GM19324 (cell line): ENCODE measurements around the gene NOS2.

ENCODE experiments used
- ATAC-seq: cut with Tn5 transposase; IDR thresholded peaks from one replicate; pipeline ENCODE4 v1.9.1; 2021; ENCODE audit warnings: mild to moderate bottlenecking, moderate library complexity; ENCODE audit not compliant: unreplicated experiment, low FRiP score

Gene NOS2

DNA sequence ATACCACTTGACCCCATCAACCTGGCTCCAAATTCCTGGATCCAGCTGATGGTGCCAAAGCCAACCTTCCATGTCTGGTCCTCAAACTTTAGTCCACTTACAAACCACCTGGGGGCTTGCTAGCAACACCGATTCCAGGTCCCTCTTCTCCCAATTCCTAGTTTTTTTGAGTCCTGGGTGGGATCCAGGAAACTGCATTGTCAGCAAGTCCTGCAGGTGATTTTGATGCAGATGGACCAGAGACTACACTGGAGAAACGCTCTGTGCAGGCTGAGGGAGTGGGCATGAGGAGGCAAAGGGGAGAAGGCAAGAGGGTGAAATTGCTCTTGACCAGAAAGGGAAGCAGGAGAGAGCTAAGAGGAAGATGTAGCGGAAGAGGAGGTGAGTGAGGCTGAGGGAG lies 21.0 kb upstream of the NOS2 start:
- ATAC-seq, result no peak

DNA sequence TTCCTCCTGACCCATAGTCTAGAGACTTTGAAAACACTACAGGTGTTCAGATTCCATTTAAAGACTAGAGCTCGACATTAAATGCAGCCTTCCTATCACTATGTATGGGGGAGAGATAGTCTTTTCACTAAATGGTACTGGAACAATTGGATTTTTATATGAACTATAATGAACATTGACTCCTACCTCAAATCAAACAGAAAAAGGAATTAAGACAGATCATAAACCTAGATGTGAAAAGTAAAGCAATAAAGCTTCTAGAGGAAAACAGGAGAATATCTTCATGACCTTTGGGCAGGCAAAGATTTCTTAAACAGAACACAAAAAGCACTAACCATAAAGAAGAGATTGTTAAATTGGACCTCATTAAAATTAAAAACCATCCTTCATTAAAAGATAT lies 18.8 kb upstream of the NOS2 start:
- ATAC-seq, result no peak

DNA sequence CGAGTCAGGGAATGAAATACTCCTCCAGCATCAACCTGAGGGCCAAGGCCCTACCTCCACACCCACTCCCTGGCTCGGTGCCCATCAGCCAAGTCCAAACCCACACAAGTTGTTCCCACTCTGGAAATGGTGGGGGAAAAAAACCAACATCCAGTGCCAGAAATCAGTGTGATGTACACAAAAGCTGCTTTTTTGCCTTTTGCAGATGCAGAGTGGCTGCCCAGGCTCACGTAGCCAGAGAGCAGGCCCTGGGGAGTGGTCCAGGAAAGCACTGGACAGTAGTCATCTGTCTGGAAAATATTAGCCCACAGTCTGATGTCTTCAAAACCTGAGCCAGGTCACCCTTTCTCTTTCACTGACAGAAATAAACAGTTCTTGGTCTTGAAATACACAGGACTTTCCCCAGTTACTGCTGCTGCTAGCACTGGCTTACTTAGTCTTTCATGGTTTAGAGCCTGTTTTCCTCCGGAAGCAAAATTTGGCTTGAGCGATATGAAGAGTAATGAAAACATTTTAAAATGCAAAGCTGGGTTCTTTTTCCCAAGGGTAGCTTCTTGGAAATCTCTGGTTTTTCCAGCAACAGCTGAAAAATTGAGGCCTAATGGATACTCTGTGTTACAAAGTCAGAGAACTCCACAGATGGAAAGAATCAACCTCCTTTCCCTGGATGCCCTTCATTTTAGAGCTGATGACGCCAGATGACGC lies 18.2 kb upstream of the NOS2 start:
- ATAC-seq, result no peak

DNA sequence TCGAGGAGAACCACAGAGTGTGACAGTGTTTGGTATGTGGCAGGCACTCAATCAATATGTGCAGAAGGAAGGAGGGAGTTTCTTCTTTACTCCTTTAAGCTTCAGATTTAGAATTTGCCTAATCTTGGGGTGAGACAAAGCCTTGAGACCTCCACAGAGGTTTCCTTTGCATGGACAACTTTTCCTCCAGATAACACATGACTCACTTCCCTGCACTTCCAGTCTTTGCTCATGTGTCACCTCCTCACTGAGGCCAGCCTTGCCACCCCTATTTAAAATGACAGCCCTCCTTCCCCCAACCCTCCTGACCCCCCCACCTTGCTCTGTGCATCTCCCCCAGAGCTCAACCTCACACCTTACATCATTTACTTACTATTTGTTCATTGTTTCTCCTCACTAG lies 17.4 kb upstream of the NOS2 start:
- ATAC-seq, result no peak

DNA sequence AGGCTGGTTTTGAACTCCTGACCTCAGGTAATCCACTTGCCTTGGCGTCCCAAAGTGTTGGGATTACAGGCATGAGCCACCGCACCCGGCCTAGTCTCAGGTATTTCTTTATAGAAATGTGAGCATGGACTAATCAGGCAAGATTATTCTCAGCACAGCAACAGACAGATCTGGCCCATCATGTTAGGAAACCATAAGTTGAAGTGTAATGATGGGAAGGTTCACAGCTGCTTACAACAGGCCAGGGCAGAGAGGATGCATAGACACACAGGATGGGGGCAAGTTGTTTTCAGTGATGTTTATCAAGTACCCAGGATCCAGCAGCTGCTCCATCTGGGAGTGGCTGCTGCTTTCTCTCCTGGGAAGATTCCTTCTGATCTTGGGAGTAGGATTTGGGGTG lies 16.6 kb upstream of the NOS2 start:
- ATAC-seq, result no peak

DNA sequence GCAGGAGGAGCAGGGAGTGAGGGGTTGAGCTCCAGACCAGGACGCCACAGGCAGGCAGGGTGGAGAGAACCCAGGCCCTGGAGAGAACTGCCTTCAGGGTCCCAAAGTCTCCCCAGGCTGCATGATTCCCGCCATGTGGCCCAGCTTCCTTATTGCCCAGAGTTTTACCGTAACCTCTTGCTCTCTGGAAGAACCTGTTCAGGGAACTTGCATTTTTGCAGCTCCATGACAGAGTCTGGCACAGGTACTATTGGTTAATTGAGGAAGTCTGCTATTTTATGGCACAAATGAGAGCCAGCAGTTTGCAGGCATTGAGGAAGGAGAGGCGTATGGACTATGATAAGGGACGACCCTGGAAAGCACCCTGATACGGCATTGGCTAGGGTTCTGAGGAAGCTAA lies 11.6 kb upstream of the NOS2 start:
- no peak for ATAC-seq

DNA sequence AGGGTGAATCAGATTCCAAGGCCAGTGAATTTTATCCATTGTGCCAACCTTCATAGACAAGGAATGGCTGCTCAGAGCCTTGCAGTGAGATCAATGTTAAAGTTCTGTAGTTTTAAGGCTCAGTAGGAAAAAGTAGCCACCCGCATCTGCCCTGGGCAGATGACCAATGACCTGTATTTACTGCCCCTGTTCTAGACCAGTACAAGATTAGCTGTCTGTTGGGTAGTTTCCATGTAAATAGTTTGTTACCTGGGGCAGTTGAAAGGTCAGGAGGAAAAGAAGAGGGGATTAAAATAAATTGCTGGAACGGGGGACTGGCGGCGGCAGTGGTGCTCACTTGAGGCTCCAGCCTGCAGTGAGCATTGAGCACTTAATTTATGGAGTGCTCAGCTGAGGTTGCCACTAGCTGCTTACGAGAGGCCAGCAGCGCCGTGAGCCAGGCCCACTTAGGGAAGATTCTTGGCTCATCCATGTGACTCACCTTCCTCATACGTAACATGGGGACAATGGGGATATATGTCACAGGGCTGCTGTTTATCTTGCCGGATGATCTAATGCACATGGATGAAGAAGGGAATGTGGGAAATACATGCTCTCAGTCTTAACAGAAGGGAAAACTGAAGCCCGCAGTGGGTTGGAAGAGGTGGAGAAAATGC lies 10.7 kb upstream of the NOS2 start:
- ATAC-seq, result no peak

DNA sequence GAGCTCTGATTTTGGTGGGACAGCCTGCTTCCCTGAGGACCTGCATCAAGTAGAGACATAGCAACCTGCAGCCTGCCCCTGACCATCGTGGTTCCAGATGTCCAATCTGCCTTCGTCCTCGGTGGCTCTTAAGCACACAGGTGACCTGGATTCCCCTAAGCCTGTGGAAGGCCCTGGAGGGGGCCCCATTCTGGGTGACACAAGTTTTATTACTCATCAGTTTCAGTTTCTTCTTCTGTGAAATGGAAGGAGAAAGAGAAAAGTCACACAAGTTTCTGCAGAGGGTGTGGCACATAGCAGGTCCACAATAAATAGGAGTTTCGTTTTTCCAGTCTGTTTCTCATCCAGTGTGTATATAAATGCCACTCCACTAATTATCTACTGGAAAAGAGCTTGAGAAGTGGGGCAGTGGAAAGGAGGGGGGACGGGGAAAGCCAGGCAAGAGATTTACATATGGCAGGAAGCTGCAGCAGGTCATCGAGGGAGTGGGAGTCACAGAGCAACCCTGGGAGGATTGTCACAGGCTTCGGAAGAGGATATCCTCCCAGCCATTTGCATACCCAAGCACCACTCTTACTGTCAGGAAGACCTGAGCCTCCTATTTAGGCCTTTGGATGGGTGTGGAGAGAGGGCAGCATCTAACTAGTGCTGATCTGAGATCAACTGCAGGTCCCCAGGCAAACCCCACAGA lies 10.0 kb upstream of the NOS2 start:
- no peak for ATAC-seq

DNA sequence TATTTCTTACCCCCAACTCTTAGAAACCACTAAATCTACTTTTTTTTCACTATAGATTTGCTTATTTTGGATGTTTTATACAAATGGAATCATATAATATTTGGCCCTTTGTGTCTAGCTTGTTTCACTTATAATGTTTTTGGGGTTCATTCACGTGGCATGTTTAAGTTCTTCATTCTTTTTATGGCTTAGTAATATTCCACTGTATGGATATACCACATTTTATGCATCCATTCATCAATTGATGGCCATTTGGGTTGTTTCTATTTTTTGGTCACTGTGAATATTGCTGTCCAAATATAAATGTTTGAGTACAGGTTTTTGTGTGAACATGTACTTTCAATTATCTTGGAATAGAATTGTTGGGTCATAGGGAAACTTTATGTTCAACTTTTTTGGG lies 9.2 kb upstream of the NOS2 start:
- no peak for ATAC-seq

DNA sequence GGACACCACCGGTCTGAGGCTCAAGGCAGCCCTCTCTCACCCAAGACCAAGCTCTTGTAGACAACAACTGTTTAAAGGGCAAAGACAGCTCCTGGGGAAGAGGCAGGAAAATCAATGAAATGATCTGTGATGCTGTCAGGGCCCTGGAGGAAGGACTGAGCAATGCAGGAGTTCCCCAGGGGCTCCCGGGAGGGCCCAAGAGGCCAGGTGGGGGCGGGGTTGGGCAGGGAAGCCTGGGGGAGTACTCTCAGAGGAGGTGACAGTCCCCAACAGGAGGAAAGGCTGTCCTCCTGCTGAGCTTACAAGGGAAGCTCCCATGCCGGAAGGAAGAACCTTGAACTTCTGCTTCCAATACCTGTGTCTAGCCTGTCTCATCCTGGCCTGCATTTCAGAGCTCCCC lies 8.3 kb upstream of the NOS2 start:
- no peak for ATAC-seq

DNA sequence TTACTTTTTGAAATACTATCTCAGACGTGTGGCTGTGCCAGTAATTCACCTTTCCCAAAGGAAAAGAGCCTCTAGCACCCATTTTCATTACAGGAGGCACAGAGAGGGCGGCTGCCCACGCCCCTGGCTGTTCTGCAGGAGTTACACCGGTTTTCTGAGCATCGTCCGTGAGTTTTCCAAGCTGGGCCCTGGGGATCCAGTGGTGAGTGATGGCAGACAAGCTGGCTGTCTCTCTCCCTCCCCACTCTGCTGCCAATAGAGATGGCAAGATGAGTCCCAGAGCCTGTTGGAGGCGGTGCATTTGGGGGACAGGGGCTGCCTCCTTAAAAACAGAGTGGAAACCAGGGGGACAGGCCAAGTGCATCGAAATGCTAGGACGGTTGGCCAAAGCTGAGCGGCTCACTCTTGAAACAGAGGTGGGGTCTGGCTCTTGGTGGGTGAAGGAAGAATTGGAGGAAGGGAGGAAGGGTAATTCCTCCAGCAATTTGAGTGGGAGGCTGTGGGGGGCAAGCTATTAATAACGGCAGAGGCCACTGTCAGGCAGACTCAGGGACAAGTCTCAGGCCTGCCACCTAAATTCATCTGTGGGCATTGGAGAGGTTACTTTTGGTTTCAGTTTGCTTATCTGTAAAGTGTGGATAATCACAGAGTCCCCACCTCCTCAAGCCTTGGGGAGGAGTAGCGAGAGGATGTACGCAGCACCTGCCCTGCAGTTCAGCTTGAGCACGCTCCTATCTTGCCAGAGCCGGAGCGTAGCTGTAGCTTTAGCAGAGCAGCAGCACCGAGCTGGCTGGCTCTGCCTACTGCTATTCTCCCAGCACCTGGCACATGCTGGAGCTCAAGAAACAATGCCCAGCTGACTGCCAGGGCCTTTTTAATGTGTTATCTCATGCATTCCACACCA lies 7.5 kb upstream of the NOS2 start:
- ATAC-seq, result peak; percentile 77

DNA sequence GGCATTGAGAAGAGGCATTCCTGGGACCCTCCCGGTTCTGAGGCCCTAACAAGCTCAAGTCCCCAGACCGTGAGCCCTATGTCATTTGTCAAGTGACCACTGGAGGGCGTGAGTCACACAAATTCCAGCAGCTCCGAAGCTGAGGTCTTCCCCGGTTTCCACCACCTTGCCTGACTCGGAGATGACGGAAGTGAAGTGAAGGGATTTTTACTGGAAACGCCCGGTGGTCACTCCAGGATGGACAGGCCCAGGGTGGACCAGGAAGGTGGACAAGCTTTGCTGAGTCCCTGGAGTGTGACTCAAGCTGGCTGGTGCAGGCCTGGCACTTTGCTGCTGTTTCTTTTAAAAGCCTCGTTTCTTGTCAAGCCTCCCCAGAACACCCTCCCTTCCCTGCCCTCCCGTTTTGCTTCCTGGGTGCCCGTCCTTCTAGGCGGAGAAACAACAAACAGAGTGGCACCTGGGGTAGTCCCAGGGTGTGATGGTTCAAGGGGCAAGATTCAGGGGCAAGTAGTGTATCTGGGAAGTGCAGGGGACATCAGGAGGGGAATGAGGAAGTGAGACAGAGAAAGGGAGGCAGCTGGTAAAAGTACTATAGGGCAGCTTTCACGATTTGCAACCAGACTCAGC lies 5.3 kb upstream of the NOS2 start:
- peak; percentile 44 for ATAC-seq

DNA sequence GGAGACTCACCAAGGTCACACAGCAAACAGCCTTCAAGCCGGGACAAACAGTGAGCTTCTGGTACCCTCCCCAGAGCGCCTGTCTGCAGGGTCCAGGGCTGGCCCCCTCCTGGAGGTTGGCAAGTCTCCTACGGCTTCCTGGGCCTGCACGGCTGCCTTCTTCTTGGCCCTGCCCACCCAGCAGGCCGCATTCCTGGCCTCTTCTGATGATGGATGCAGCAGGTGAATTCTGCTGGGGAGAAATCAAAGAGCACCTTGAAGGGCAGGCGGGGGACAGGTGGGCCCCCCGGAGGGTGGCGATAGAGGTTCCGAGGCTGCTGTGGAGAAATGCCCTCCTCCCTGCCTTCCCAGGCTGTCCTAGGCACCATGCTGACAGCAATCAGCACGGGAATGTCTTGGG lies 3.8 kb upstream of the NOS2 start:
- no peak for ATAC-seq

DNA sequence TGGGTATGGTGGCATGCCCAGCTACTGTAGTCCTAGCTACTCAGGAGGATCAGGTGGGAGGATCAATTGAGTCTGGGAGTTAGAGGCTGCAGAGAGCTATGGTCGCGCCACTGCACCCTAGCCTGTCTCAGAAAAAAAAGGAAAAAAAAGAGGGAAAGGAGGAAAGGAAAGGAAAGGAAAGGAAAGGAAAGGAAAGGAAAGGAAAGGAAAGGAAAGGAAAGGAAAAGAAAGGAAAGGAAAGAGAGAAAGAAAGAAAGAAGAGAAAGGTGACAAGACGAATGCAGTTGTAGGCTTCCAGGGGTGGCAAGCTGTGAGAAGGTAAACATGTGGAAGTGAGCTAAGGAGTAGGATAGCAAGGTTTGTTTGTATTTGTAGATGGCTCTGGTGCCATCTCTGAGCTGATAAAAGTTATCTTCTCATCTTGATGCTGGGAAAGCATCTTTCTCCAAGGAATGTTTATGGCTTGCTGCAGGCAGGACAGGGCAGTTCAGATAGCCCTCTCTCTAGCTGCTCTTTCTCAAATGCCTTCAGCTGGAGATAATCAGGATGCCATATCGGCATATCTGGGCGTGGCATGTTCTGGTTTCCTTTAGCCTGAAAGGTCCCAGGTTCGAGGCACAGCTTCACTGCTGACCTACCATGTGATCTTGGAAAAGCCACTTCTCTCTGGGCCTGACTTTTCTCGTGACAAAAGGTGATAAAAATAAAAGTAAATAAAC lies 2.8 kb upstream of the NOS2 start:
- ATAC-seq, result no peak

DNA sequence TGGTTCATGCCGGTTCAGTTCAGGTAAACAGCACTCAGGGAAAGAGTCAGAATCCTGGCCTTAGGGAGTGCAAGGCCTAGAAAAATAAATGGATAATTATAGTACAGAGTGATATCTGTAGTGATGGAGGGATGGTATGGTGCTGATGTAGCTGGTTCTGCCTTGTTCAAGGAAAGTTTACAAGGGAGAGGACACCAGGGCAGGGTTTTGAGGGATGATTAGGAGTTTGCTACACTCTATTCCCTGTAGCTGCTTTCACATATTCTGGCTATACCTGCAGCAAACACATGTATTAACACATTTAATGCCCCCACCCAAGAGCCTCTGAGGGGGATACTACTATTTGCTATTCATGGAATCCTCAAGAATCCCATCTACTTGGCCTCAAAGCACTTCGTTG lies 1.7 kb upstream of the NOS2 start:
- ATAC-seq, result no peak

DNA sequence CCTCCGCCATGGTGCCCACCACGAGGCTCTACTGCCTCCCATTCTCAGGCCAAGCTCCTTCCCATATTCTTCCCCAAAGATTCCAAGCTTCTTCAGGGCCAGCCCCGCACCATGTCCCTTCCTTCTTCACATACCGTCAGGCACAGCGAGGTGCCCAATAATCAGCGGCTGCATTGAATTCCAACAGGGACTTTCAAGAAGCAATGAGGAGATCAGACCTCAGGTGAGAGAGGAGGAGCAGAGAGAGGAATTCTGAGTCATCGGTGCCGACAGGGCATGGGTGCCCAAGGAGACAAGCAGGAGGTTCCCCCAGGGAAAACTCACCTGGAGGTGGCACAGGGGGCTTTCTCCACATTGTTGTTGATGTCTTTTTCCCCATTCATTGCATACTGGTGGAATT lies 2.0 kb downstream of the NOS2 start:
- ATAC-seq, result no peak

DNA sequence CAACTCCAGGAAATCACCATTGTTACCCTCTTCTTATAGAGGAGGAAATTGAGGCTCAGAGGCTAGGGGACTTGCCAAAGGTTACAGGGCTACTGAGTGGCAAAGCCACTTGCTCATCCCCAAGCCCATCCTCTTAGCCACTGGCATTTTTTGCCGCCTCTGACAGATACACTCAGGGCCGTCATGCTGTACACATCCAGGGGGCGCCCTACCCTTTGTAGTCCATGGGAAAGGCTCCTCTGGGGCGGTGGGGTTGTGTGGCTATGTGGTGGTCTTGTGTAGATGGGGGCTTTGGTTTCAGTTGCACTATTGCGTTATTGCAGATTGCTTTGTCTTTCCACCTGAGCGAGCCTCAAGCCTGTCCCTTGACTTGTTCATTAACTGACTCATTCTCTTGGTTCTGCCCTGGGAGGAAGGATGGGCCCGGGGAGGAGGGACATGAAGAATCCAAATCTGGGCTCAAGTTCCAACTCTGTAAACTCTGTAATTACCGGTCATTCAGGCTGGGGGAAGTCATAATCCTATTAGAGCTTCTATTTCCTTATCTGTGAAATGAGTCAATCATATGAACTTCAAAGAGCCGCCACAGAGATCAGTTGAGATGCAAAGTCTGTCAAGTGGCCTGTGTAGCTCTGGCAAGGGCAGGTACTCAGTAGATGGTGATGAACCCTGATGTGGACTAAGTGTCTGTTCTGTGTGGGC lies 2.8 kb downstream of the NOS2 start:
- no peak for ATAC-seq

DNA sequence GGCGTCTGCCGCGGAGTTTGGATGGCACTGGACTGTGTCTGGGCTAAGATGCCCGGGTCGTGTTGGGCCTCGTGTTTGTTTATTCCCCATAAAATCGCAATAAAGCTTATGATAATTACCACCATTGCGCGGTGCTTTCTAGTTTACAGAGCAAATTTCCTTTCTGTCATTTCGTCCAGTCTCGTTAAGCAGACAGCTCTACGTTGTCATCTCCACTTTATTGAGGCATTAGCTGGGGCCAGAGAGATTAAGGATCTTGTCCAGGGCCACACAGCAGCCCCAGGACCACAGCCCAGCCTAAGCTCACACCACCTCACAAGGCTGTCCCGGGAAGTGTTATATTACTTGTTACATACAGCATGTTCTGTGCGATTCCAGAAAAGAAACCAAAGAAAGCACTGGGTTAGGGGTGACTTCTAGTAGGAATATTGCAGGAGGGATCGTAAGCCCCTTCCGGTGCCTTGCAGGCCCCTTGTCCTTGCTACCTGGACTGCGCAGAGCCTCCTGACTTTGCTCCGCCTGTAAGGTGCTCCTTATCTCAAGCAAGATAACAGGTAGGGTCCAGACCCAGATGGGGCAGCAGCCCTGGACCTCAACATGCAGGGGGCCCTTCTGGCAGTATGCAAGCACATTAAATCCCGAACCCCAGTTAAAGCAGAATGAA lies 6.3 kb downstream of the NOS2 start:
- ATAC-seq, result no peak
